ENCODE data around the gene HSPB1.
"Not testable (repeated sequence)": the region's sequence is repeated elsewhere in the genome, so short reads cannot be mapped to it uniquely, and the experiment has no call there.

Gene HSPB1

DNA sequence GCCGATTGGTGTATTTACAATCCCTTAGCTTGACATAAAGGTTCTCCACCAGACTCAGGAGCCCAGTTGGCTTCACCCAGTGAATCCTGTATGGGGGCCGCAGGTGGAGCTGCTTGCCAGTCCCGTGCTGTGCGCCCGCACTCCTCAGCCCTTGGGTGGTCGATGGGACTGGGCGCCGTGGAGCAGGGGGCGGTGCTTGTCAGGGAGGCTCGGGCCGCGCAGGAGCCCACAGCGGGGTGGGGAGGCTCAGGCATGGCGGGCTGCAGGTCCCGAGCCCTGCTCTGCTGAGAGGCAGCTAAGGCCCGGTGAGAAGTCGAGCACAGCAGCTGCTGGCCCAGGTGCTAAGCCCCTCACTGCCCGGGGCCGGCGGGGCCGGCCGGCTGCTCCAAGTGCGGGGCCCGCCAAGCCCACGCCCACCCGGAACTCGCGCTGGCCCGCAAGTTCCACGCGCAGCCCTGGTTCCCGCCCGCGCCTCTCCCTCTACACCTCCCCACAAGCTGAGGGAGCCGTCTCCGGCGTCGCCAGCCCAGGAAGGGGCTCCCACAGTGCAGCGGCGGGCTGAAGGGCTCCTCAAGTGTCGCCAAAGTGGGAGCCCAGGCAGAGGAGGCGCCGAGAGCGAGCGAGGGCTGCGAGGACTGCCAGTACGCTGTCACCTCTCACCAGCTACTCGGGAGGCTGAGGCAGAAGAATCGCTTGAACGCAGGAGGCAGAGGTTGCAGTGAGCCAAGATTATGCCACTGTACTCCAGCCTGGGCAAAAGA is 7.0 kb downstream of the HSPB1 start:
- not testable (repeated sequence) for DNase-seq

DNA sequence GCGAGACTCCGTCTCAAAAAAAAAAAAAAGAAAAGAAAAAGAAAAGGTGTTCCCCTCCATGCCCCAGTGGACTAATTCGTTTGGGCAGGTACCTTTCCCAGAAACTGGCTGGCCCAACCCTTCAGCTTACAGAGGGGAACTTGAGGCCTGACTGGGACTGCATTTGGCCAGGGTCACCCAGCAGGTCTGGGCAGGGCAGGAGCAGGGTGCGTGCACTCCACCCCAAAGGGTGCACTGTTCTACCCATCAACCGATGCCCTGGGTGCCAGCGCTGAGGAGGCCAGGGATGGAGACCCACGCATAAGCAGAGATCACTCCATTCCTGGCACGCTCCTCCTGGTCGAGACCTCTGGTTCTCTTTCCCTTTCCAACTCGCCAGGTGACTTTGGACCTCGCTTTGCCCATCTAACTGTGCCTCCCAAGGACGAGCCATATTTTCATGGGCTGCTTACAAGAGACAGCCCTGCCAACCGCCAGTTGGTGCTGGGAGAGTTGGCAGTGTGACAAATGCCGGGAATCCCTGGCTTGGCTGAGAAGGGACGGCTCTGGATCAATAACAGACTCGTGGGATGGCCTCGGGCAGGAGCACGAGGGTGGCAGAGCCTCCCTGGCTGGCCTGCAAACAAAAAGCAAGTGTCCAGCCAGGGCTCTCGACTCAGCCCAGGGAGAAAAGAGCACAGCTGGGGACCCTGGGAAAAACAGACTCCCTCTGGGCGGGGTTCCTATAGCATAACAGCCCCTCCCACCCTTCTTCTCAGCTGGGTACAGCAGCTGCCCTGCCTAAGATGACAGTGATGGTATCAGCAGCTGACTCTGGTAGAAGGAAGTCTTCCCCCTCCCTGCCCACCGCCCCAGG is 7.9 kb downstream of the HSPB1 start:
- DNase-seq: no peak

DNA sequence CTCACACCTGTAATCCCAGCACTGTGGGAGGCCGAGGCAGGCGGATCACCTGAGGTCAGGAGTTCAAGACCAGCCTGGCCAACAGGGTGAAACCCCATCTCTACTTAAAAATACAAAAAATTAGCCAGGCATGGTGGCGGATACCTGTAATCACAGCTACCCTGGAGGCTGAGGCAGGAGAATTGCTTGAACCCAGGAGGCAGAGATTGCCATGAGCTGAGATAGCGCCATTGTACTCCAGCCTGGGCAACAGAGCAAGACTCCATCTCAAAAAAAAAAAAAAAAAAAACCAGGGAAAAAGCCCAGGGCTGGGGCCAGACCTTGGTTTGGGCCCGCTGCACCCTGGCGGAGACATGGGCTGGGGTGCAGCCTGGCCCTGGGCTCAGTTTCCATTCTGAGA is 9.4 kb downstream of the HSPB1 start:
- DNase-seq: not testable (repeated sequence)

DNA sequence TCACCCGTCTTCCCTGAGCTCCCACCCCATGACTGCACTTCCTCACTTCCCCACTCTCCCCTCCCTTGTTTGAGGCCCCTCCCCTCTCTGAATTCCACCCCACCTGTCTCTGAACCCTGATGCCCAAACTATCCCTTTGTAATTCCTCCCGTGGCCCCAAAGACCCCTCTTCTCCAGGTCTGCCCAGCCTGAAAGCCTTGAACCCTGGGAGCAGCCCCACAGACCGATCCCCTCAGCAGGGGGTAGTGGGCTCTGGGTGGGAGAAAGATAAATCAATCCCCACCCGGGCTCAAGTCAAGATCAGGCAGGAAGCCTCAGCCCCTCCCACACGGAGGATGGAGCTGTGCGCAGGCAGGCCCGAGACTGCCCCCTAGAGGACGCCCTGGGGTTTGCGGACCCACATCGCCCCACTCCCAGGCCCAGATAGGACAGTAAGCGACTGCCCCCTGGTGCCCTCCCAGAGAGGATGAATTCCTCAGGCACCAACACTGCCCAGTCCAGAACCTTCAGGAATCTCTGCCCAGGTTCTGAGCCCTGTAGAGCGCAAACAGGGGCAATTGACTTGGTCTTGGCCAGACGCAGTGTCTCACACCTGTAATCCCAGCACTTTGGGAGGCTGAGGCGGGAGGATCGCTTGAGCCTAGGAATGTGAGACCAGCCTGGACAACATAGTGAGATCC is 11.7 kb downstream of the HSPB1 start:
- DNase-seq: peak; percentile 86

DNA sequence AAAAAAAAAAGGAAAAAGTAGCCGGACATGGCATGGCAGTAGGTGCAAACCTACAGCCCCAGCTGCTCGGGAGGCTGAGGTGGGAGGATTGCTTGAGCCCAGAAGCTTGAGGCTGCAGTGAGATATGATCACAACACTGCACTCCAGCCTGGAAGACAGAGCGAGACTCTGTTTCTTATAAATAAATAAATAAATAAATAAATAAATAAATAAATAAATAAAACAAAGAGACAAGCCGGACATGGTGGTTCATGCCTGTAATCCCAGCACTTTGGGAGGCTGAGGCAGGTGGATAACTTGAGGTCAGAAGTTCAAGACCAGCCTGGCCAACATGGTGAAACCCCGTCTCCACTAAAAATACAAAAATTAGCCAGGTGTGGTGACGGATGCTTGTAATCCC is 12.3 kb downstream of the HSPB1 start:
- not testable (repeated sequence) for DNase-seq

DNA sequence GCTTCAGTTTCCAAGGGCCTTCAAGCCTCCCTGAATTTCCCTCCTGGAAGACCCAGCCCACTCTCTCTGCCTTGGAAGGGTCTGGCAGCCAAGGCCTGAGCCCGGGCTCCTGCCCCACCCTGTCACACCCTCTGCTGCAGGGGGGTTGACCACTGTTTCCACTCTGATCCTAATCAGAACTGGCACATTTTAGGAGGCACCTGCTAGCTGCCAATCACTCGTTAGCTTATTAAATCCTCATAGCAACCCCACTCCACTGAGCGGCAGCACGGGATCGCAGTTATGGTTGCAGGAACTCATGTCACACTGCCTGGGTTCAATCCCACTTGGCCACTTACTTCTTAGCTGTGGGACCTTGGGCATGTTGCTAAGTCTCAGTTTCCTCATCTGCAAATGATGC is 12.9 kb downstream of the HSPB1 start:
- DNase-seq: no peak

DNA sequence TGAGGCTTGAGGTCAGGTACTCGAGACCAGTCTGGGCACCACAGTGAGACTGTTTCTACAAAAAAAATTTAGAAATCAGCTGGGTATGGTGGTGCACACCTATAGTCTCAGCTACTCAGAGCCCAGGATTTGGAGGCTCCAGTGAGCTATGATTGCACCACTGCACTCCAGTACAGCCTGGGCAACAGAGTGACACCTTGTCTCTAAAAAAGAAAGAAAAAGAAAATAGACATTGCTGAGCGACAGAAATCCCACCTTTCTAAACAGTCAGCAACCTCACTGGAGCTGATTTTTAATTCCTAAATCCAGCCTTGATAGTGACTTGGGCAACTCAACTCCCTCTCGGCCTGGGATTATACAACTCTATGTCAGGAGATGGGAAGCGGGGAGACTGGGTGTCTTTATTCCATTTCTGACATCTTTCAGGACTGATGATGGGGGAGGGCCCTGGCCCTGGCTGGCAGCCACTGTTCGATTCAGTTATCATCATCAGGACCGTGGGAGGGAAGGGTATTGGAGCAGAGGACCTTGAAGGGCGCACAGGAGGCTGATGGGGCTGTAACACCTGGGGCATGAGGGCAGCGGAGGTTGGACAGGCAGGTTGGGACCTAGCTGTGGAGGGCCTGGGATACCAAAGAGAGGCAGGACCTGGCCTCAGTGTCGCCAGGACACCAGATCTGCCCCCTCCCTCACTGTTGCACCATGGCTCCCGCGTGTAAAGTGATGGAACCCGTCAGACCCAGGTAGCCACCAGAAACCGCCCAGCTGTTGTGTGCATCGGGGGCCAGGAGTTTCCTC is 14.7 kb downstream of the HSPB1 start:
- no peak for DNase-seq

DNA sequence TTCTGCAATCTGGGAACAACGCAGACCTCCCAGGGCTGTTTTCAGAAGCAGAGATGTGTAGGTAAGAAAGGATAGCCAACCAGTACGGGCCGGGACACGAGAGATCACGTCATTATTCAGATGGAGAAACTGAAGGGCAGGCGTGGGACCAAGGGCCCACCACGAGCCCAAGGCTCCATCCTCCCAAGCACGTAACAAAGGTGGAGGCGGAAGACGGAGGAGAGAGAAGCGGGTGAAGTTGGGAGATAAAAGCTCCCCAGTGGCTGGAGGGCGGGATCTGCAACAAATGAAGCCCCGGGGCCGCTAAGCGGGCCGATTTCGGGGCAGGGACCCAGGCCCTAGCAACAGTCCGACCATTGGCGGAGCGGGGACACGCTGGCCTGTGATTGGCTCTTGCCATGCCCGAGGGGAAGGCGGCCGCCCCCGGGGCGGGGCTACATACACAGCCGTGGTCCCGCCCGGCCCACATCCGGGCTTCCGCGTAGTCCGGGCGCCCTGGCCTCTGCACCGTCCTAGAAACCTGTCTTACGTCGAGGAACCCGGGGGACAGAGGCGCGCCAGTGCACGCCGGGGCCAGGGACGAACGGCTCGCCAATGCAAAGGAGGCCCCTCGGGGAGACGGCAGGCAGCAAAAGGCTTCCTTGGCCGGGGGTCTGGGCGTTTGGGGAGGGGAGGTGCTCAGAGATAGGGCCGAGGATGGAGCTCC is 15.5 kb downstream of the HSPB1 start:
- peak; percentile 94 for DNase-seq

DNA sequence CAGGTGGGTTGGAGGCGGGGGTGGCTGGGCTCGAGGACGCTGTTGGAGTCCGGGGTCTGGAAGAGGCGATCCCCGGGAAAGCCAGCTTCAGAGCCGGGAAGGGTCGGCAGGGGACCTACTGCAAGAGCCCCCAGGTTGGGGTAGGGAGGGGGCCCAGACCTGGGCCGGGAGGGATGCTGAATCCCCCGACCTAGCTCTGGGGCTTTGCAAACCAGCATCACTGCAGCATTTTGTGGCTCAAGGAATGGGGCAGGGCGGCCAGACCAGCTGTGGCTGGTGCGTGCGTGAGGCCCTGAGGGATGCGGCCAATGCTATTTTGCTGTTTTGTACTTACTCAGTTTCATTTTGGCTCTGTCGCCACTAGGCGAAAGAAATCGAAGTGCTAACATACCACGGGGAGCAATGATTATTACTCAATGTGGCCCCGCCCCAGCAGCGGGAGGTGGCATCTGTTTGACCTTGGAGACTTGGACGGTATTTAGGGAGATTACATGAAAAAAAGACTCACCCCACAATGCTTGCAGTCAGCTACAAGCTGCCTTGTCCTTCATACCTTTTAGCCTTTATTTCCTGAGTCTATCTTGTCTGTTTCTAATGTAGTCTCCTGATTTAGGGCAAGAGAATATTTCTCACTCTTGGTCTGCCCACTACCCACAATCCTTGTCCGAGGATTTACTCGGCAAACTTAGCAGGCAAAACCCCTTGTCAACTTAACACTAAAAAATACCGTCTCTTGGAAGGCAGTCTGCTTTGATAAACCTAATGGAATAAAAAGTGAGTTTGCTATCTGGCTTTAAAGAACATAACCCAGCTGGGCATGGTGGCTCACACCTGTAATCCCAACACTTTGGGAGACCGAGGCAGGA is 16.2 kb downstream of the HSPB1 start:
- DNase-seq: peak; percentile 58

DNA sequence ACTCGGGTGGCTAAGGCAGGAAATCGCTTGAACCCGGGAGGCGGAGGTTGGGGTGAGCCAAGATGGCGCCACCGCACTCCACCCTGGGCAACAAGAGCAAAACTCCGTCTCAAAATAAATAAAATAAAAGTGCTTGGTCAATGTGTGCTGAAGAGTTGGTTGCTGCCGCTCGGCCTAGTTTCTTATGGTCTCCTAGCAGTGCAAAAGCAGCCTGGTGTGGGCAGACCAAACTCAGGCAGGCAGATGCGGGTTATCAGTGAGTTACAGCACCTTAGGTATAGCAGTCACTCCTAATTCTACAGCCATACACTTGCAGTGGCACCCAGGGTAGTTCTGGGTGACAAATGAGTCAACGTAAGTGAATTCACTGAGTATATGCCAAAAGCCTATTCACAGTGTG is 22.6 kb downstream of the HSPB1 start:
- DNase-seq: no peak

DNA sequence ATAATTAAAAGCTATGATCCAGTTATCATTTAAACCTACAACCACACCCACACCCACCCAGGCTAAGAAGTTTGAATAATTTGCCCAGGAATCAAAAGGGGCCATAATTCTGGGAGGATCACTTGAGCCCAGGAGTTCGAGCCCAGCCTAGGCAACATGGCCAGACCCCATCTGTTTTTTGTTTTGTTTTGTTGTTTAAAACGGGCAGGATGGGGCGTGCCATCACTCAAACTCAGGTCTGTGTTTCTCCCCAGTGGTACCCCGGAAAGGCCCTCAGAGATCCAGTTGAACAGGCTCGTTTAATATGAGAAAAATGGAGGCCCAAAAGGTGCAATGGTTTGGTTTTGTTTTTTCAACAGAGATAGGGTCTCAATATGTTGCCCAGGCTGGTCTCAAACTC is 23.3 kb downstream of the HSPB1 start:
- DNase-seq: no peak

DNA sequence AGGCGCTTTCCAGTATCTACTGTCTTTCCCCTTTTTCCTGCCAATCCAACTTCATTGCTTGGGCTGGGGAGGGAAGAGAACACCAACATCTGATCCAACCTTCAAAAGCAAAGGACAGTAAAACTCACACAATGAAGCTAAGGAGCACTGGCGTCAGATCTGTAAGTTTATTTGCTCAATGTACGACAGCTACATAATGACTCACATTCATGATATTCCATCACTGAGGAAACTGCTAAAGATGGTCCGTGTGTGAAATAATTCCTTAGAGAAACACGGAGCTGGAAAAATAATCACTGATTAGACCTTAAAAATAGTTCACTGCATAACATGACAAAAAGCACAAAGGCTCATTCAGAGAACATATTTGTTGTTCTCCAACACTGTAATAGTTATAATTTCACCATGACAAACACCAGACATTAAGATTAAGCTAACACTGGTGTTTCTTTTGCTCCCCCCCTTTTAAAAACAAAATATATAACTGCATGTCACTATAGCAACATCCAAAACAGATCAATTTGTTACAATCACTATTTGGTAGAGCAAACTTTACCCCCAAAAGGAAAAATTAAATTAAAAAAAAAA is 24.3 kb downstream of the HSPB1 start:
- DNase-seq: no peak

DNA sequence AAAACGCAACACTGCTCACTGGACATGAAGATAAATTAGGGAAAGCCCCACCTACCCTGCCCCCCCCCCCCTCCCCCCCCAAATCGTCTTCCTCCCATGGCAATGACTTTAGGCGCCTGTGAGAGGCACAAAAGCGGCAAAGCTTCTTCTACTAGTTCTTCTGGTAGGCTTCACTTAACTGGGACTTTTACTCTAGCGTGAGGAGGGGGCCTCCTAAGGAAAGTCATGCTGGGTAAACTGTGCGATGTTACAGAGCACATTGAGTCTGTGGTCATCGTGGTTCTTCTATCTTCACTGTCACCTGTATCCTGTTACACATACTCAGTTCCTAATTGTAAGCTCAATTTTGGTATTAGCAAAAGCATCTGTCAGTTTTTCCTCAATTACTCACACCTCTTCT is 25.1 kb downstream of the HSPB1 start:
- no peak for DNase-seq

DNA sequence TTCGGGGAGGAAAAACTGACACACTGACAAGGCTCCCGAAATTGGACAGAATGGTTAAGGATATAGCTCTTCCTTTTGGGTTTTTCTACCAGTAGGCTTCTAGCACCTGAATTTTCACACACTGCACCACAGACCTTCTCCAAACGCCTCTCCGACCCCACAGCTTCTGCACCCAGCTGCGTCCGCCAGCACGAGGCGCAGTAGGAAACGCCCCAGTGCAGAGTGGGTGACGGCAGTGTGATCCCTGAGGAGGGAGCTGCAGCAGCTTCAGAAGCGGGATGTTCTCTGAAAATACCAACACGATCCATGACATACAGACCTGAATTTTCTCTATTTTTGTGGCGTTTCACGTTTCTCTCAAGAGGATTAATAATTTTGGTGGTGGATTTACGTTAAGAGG is 25.9 kb downstream of the HSPB1 start:
- no peak for DNase-seq

DNA sequence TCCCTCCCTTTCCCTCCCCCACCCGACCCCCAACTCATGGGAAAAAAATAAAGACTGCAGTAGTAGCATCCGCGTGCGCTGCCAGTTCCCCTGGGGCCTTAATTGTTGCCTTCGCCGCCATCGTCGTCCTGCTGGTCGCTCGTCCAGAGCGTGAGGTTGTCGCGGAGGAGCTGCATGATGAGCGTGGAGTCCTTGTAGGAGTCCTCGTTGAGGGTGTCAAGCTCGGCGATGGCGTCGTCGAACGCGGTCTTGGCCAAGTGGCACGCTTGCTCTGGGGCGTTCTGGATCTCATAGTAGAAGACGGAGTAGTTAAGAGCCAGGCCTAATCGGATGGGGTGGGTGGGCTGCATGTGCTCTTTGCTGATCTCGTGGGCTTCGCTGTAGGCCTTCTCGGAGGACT is 27.0 kb downstream of the HSPB1 start:
- no peak for DNase-seq

DNA sequence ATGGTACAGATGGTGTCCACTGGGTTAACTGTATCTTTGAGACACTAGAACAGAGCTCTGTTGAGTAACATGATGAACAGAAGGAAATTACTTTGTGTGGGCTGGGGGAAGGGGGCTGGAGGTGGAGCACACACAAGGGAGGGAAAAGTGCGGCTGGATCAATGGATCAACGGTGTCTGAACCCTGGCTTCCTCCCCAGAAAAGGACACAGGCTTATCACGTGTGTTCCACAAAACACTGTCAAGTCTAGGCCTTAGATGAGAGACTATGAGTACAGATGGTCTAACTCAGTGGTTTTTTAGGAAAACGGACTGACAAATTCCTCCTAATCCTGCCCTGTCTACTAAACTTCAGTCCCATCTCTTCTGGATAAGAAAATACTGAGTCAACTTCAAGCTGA is 27.8 kb downstream of the HSPB1 start:
- no peak for DNase-seq

DNA sequence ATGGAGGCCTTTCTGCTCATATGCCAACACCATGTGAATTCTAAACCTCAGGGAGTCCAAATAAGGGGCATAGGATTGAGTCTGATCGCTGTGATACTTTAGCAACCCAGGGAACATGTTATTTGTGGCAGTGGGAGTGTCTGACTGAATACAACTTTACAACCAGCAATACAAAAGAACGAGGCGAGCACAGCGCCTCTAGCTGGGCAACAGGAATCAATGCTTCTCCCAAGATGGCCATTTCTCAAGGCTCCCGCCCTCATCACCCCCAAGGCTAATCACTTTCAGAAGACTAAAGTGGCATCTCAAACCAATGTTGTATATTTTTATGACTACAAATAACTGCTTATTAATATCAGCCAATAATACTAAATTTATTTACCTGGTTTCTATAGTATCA is 28.2 kb downstream of the HSPB1 start:
- DNase-seq: no peak

DNA sequence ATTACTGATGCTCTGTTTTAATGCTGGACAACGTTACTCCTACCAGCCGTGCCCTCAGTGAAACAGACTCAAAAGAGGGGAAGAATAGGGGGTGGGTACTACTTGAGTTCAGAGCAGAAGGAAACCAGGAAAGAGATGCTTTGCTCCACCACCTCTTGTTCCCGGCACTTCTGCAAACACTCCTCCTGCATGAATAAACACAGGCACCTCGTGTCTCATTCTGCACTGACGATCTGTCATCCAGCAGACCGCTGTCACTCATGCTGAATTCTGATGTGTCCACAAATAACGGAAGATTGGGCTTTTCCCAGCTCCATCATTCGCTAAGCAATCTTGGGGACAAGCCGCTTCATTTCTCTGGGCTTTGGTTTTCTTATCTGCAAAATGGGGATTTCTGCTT is 29.6 kb downstream of the HSPB1 start:
- DNase-seq: no peak

DNA sequence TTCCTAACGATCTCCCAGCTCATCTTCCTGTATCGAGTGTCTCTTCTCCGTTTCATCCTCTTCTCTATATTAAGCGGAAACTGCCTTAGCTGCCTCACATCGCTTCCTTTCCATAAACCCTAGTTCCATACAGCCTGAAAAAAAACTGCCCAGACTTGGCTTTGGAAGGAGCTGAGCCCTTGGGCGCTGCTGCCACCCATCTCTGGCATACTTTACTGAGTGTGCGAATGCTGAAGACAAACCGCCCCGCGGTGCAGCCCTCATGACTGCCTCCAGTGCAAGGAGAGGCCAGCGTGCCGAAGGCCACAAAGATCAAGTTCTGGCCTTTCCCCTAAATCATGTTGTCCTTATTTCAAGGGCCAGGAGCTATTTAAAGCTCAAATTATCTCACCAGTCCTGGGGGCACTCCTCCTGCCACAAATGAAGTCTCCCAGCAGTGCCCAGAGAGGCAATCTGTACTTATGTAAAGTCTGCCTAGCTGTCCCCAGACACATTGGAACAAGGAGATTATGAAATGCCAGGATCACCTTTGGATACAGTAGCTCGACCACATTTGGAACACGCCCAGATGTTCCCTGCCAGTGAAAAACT is 31.1 kb downstream of the HSPB1 start:
- DNase-seq: no peak

DNA sequence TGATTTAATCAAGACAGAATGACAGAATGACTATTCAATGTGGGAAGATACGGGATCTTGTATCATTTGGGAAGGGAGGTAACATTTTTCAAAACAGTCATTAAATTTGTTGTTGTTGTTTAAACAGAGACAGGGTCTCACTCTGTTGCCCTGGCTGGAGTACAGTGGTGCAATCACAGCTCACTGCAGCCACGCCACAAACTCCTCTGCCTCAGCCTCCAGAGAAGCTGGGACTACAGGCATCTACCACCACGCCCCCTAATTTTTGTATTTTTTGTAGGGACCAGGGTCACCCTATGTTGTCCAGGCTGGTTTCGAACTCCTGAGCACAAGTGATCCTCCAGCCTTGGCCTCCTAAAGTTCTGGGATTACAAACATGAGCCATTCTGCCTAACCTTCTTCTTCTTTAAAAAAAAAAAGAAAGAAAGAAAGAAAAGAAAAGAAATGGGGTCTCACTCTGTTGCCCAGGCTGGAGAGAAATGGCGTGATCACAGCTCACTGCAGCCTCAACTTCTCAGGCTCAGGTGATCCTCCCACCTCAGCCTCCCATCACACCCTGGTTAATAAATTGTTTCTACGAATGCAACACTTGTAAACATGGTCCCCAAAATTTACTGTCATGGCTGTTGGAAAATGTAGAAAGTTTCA is 32.0 kb downstream of the HSPB1 start:
- no peak for DNase-seq
